GM18873 (cell line): ENCODE results near the gene QPCTL.

Experiments
- ATAC-seq: cut with Tn5 transposase; IDR thresholded peaks from one replicate; pipeline ENCODE4 v1.9.1; 2021; ENCODE audit warnings: mild to moderate bottlenecking, moderate library complexity, moderate number of reproducible peaks; ENCODE audit not compliant: unreplicated experiment, low FRiP score

The QPCTL gene

DNA sequence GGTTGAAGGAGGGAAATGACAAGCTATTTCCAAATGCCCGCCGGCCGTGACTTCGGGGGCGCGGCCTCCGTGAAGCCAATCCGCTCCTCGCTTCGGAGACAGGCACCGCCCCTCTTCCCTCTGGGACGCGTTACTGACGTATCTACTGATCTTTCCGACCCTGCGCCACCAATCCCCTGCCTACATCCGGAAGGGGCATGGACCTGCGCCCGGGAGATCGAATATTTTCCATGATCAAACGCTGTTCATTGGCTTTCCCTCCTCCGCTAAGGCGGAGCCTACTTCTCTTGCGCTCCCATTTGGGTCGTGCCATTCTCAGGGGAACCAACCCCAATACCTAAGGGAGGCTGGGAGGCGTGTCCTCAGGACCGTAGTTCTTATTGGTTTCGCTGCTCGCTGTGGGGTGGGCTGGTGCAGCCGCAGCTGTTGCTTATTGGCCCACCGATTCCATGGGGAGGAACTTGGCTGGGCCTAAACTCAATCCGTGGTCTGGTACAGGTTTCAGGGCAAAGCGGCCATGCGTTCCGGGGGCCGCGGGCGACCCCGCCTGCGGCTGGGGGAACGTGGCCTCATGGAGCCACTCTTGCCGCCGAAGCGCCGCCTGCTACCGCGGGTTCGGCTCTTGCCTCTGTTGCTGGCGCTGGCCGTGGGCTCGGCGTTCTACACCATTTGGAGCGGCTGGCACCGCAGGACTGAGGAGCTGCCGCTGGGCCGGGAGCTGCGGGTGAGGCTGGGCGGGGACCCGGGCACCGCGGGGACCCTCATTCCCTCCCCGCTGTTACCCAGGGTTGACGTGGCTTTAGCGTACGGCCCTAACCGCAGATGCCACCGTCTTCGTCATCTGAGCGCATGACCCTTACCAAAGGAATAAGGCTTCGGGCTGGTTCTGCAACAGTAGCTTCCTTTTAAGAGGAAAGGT is at the start of gene QPCTL:
QPCTL (plus strand) TSS at position 480 of the 919 bp plus-strand sequence; CDS start at position 518, 38 bp downstream.
- ATAC-seq: peak; percentile 84

- no peak for ATAC-seq
Observed at GRCh38 chr19:45643024-45643926, 49.2 kb upstream of the QPCTL start.

DNA sequence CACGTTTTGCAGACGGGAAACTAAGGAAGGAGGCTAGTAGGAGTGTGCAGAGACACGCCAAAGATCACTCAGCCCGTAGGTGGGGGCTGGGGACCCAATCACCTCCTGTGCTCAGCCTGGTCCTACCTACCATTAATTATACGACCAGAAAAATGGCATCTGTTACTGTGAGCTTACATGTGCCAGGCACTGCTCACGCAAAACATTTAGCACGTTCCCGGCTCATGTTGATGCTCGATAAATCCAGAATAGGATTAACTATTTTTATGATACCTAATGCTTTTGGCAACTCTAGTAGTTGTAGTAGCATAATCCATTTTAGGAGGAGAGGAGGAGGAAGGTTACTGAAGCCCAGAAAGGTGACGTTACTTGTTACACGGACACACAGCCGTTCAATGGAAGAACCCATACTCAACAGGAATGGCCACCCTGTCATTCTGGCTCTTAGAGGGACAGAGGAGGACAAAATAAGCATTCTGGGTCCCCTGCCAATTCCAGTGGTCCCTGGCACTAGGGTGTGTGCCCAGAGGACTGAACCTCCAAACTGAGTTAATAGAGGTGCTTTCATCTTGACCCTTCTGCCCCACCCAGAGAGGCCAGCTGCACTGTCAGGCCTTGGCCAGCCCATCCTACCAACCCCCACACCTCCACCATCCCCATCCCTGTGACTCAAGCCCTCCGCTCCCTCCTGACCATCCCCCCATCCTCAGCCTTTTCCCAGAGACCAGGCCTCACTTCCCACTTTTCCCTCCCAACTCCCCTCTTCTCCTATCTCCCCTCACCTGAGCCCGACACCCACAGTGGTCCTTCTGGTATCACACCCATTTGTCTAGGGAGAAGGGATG is 48.3 kb upstream of the QPCTL start:
- ATAC-seq: no peak

- no peak for ATAC-seq
Observed at GRCh38 chr19:45645068-45645630, 47.3 kb upstream of the QPCTL start.

GRCh38 chr19:45645631-45646344 is 46.7 kb upstream of the QPCTL start:
- no peak for ATAC-seq

DNA sequence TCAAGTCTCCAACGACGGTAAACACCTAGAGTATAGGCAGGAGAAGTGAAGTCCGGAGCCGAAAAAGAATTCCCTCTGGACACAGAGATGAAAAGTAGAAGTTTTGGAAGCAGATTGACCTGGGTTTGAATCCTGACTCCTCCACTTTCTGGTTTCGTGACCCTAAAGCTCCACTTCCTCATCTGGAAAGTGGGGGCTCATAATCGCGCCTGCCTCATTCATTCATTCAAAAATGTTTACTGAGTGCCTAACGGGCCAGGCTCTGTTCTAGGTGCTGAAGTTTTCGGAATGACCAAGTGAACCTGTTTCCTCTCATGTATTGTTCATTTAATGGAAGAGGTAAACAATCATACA is 46.1 kb upstream of the QPCTL start:
- ATAC-seq: no peak

DNA sequence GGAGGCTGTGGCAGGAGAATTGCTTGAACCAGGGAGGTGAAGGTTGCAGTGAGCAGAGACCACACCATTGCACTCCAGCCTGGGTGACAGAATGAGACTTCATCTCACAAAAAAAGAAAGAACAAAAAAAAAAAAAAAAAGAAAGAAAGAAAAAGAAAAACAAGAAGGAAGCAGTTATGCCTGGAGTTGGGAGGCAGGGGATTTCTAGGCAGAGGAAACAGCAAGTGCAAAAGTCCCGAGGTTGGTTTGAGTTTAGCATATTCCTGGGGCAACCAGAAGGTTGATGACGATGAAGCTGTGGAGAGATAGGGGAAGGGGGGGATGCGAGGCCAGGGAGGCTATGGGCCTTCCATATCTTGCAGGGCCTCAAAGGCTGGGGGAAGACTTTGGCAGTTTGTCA is 41.7 kb upstream of the QPCTL start:
- no peak for ATAC-seq

DNA sequence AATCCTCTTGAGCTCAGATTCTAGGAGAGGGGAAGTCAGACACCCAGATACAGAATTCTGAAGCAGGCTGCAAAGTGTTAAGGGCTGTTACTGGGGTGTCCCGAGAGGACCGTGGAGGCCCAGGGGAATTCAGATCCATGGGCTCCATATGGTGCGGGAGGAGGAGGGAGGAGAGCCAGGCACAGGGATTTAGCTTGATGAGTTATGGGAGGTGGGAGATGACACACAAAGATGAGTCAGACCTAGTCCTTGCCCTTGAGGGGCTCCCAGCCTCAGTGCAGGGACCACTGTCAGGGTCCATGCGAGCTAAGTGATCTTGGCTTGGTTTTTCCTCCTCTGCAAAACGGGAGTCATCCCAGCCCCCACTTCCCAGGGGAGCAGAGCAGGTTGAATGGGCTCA is 38.8 kb upstream of the QPCTL start:
- ATAC-seq: no peak

GRCh38 chr19:45655073-45655472 is 37.4 kb upstream of the QPCTL start:
- no peak for ATAC-seq

- no peak for ATAC-seq
Observed at GRCh38 chr19:45657520-45658167, 34.8 kb upstream of the QPCTL start.

GRCh38 chr19:45659096-45659729 is 33.3 kb upstream of the QPCTL start:
- no peak for ATAC-seq

- ATAC-seq: no peak
Observed at GRCh38 chr19:45660636-45661035, 31.8 kb upstream of the QPCTL start.

- no peak for ATAC-seq
Observed at GRCh38 chr19:45663800-45664199, 28.7 kb upstream of the QPCTL start.

DNA sequence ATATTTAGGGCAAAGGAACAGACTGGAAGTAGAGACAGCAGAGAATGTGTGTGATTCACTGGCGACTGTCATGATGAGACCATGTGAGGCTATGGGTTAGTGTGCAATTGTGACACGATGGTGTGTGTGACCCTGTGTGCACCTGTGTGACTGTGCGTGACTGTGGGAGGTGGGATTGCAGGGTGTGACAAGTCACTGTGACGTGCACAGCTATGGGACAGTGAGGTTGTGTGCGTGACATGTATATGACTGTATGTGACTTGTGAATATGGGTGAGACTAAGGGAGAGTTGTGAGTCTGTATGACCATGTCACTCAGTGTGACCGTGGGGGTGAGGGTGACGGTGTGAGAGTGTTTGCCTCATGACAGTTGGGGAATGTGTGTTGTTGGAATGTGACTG is 27.9 kb upstream of the QPCTL start:
- ATAC-seq: no peak

DNA sequence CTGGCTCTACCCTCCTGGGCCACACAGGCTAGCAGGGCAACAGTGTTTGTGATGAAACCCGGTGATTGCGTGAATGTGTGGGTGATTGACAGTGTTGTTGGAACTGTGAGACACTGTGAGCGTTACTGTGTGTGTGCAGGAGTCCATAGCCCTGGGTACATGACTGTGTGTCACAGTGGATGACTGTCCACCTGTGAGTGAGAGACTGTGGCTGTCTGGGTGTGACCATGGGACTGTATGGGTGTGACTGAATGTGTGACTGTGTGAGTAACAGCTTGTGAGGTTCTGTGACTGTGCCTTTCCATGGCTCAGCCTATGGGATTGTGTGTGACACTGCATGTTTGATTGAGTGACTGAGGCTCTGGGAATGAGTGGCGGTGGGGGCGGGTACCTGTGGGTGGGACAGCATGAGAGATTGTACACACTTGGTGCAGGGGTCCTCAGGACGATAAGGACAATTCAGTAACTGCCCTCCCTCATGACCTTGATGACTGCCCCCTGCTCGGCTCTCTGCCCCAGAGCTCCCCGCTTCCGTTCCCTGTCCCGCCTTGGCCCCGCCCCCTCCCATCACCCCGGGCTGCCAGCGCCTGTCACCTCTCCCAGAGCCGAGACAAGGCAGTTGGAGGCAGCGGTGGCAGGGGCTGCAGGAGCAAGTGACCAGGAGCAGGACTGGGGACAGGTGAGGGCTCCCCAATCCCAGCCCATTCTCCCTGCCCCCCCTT is 24.7 kb upstream of the QPCTL start, which contains the start of gene GIPR:
GIPR (plus strand) TSS at position 602 of the 722 bp plus-strand sequence. CDS start 1,300 bp downstream, outside the sequence.
- ATAC-seq: no peak

GRCh38 chr19:45668342-45668871 is 24.1 kb upstream of the QPCTL start:
- no peak for ATAC-seq

DNA sequence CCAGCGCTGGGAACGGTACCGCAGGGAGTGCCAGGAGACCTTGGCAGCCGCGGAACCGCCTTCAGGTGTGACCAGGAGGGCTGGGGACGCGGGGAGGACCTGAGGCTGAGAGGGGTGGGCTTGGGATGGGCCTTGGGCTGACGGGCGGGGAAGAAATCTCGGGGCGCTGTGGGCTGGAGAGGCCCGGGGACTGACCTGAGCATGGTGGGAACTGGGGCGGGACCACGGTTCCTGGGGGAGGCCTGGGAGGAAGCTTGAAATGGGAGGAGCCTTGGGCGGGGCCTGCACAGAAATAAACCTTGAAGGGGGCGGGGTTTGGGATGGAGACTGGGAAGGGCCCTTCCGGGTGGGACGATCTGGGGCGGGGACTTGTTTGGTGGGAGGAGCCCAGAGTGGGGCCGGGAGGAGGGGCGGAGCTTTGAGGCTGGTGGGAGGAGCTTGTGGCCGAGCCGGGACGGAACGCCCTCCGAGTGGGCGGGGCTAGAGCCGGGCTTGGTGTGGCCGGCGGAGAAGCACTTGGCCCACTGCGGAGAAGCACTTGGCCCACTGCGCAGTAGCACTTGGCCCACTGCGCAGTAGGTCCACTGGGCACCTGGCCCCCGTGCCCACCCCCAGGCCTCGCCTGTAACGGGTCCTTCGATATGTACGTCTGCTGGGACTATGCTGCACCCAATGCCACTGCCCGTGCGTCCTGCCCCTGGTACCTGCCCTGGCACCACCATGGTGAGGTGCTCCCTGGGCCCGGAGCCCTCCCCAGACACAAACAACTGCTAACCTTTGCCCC is 21.6 kb upstream of the QPCTL start:
- ATAC-seq: no peak
